RPMI7951 (cell line): Measurements from ENCODE around the gene UCK1. TPM values are rescaled to one million over a fixed set of nuclear protein-coding genes. Genes with fewer than 3 reads are reported as not detected.

Source experiments
- DNase-seq: peaks from one replicate; pipeline ENCODE4 v3.0.0-alpha.2; 2012; ENCODE audit warnings: low read depth
- total RNA-seq: library from RNA; depleted of rRNA; stranded (reverse); fragments of >200 nt; shearing (Covaris generic); gene quantifications from 2 replicates; pipeline ENCODE4 v1.2.3, GENCODE V29; 2014

Gene UCK1
- total RNA-seq, 1 experiment from 2014 or later: 18.5 TPM

GRCh38 chr9:131496844-131497405, 34.1 kb downstream of the UCK1 start:
- no peak for DNase-seq

DNA sequence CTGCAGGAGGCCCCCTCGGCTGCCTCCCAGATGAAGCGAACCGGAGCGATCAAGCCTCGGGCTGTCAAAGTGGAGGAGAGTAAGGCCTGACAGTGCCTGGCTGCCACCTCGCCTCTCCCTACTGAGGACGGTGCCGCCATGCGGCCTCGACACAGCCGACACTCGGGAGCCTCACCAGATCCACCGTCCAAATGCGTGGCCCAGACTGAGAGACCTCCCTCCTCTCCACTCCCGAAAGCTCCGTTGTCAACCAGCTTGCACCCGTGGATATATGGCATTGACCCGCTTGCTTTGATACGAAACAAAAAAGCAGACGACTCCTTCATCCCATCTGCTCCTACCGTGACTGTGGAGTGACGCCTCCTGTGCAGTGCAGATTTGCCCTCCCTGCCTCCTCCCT, 35.3 kb downstream of the UCK1 start:
- DNase-seq: no peak

- no peak for DNase-seq
These were observed 36.7 kb downstream of the UCK1 start for GRCh38 chr9:131494296-131494870.

DNA sequence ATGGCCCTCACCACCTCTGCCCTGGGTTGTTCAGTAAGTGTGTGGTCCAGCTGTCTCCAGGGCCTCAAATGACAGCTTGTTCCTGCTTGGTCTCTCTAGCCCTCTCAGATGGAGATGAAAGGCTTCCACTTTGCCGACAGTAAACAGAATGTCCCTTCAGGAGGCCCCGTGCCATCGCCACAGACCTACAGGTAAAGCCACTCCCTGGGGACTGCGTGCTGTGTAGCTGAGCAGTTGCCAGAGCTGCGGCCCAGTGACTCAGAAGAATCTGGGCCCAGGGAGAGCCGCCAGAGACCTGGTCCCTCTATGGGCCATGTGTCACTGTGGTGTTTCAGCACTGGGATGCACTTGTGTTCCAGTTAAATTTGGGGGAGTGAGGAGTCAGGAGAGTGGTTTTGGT, 39.0 kb downstream of the UCK1 start:
- DNase-seq: no peak

- no peak for DNase-seq
These were observed 39.9 kb downstream of the UCK1 start for GRCh38 chr9:131491001-131491710.

DNA sequence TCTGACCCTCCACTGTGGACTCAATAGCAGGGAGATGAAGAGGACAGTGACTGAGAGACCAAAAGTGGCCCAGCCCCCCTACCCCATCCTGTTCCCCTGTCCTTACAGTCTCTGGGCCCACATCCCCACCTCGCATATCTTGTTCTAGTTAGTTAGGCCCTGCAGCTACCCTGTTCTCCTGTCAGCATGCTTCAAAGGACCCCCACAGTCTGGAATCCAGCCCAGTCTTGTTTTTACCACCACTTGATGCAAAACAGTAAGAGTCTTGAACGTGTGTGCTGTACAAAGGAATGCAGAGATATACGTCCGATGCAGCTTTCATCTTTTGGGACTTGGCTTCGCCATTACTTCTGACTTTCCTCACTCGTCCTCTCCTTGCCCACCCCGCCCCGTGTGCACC, 40.5 kb downstream of the UCK1 start:
- DNase-seq: no peak

- DNase-seq: no peak
These were observed 43.4 kb downstream of the UCK1 start for GRCh38 chr9:131487621-131488031.

DNA sequence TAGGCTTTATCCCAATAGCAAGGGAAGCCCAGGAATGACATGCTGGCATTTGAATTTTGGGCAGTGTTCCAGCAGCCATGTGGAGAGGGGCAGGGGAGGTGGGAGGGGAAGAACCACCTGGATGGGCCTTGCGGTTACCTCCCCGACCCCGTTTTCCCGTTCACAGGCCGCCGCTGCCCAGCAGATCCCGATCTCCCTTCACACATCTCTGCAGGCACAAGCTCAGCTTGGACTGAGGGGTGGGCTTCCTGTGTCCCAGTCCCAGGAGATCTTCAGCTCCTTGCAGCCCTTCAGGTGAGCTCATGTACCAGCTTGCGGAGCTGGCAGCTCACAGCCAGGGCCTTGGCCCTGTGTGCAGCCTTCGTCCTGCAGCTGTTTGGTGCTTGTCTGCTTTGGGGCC, 44.1 kb downstream of the UCK1 start:
- DNase-seq: no peak

DNA sequence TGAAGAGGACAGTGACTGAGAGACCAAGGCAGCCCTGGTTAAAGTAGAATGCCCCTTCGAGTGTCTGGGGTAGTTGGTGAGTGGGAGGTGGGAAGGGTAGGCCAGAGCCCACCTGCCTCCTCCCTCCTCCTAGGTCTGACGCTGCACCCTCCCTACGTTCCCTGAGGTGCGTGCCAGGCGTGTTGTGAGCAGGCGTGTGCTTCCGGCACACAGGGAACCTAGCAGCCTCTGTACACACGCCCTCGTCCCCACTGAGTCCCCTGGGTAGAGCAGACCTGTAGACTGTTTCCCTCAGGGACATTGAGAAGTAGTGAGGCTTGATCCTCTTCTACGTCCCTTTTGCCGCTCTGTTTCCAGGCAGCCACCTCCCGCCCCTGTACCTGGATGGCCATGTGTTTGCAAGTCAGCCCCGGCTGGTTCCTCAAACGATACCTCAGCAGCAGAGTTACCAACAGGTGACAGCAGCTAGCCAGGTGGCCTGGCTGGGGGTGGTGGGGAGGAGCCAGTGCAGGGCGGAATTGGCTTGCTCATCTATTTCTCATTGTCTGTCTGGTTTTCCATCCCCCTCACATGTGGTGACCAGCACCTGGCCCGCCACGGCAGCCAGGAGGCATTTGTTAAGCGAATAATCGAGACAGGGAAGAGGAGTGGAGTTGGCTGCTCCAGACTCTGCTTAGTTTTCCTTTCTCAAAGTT, 45.2 kb downstream of the UCK1 start:
- DNase-seq: no peak

DNA sequence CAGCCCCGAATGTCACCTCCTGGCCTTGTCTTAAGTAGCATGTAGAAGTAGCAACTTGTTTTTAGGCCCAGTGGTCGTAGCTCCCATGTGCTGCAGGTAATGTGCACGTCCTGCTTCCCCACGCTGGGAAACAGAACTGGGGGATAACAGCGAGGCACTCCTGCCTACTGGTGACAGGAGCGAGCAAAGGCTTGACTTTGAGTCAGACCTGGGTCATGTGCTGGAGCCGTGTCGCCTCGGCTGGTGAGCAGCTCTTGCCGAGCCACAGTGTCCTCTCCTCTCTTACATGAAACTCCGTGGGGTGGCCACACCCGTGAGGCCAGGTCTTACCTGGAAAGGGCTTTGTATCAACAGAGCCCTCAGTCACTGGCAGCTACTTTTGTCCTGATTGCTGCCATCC, 45.9 kb downstream of the UCK1 start:
- DNase-seq: no peak

DNA sequence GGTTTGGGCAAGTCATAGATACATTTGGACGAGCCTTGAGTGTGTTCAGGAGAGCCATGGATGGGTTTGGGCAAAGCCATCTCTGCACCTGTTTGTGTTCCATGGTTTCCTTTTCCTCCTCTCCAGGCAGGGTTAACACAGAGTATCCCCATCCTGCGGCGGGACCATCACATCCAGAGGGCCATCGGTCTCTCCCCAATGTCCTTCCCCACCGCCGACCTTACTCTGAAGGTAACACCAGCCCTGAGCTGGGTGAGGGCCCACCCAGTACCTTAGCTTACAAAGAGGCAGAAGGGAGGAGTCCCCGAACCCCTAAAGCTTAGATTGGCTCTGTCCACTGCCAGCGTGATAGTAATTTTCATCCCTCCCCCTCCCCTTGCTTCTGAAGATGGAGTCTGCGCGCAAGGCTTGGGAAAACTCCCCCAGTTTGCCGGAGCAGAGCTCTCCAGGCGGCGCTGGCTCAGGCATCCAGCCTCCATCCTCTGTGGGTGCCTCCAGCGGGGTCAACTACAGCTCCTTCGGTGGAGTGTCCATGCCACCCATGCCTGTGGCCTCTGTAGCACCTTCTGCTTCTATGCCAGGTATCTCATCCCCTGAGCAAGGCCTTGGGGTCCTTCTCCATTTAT, 46.4 kb downstream of the UCK1 start:
- DNase-seq: no peak

DNA sequence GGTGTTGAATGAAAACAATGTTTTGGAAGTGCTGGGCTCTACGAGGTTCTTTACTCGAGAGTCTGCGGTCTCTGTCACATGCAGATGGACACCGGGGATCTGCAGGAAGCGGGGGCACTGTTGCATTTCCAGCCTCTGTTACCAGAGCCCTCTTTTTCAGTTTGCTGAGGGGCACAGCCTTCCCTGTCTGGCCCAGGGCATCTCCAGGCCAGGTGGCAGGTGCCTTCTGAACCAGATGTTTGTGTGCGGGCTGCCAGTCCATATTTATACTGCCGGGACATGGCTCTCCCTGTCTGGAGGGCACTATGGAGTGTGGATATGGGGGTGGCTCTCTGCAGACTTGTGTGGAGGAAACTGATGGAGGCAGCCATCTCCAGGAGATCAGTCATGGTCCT, 47.0 kb downstream of the UCK1 start:
- no peak for DNase-seq

DNA sequence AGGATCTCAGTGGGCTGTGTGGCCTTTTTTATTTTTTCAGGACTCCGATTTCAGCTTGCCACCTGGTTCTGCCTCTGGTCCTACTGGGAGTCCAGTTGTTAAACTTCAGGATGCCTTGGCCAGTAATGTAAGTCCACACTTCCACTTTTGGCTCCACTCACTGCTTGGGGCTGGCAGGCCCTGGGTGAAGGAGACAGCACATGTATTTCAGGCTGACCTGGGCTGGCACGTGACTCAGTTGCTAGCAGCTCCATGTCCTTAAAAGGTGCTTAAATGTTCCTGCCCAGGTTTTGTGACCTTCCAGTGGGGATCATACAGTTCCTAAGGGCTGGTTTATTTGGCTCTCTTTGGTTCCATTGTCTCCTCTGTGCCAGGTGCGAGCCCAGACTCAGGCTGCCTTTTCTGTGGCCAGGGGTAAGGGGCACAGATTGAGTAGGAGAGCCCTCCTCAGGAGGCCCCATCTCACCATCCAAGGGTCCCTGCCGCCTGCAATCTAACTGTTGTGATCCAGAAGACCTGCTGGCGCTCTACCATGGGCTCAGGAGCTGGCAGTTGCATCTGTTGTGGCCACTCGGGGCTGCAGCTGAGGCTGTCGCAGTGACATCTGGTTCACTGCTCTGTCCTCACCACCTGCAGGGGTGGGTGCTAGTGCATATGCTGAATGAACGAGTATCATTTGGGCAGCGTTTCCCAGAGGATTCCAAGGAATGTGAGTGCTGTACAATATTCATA, 47.6 kb downstream of the UCK1 start:
- no peak for DNase-seq

GRCh38 chr9:131482343-131483006, 48.6 kb downstream of the UCK1 start:
- no peak for DNase-seq

- no peak for DNase-seq
These were observed 49.4 kb downstream of the UCK1 start for GRCh38 chr9:131481441-131482342.

DNA sequence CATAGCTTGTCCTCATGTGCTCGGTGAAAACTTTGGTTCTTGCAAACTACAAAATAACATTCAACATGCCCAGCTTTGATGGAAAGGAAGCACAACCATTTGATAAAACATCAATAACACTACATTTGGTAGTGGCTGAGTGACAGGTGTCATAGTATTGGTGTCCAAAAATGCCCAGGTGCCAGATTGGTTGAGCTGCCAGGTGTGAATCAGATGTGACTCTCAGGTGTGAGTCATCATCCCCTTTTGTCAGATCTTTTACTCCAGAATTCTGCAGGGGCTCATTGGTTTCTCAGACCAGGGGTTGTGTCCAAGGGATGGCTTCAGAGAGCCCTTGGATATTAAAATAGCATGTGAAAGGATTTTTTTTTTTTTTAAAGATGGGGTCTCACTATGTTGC, 50.8 kb downstream of the UCK1 start:
- no peak for DNase-seq

- no peak for DNase-seq
These were observed 52.2 kb downstream of the UCK1 start for GRCh38 chr9:131478911-131479310.

GRCh38 chr9:131478421-131478868, 52.6 kb downstream of the UCK1 start:
- peak; percentile 5 for DNase-seq

GRCh38 chr9:131477816-131478419, 53.1 kb downstream of the UCK1 start:
- DNase-seq: no peak

- DNase-seq: no peak
These were observed 53.7 kb downstream of the UCK1 start for GRCh38 chr9:131477367-131477766.
